NK-92 (cell line): ENCODE measurements around the gene CABP2.
"Not testable (repeated sequence)": the region's sequence is repeated elsewhere in the genome, so short reads cannot be mapped to it uniquely, and the experiment has no call there.

Source experiments
- DNase-seq: peaks from one replicate; lab custom pipeline; 2025; ENCODE audit not compliant: unreplicated experiment; lab: John Stamatoyannopoulos, UW

CABP2 gene

GRCh38 chr11:67477344-67478050 is 45.7 kb downstream of the CABP2 start:
- DNase-seq, result not testable (repeated sequence)

- not testable (repeated sequence) for DNase-seq
Observed at GRCh38 chr11:67476692-67477091, 46.6 kb downstream of the CABP2 start.

DNA sequence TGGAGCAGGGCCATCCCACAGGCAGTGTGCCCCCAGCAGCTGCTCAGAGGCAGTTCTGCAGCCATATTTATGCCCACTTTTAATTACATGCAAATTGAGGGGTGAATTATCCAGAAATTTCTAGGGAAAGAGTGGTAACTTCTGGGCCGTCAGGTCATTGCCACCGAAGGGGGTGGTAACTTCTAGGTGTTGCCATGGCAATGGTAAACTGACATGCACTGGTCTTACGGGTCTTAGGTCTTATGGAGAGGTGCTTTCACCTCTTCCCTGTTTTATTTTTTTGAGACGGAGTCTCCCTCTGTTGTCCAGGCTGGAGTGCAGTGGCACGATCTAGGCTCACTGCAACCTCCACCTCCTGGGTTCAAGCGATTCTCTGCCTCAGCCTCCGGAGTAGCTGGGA is 50.4 kb downstream of the CABP2 start:
- no peak for DNase-seq

DNA sequence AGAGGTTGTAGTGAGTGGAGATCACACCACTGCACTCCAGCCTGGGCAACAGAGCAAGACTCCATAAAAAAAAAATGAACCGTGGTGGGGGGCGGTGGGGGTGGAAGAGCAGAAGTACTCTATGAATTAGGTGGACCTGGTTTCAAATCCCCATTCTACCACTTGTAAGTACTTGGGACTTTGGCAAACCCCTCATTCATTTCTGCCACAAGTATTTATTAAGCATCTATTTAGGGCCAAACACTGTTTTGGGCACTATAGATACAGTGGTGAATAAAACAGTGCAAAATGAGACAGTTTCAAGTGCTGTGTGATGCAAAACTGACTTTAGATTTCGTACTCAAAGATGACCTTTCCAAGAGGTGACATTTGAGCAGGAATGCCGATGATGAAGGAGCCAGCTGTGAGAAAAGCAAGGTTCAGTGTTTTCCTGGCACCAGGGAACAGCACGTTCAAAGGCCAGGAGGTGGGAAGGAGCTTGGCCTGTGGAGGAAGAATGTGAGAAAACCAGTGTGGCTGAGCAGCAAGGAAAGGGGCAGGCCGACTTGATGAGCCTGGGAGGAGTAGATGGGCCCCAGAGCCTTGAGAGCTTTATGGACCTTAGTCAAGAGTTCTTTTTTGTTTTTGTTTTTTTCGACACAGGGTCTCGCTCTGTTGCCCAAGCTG is 52.8 kb downstream of the CABP2 start:
- DNase-seq, result no peak

DNA sequence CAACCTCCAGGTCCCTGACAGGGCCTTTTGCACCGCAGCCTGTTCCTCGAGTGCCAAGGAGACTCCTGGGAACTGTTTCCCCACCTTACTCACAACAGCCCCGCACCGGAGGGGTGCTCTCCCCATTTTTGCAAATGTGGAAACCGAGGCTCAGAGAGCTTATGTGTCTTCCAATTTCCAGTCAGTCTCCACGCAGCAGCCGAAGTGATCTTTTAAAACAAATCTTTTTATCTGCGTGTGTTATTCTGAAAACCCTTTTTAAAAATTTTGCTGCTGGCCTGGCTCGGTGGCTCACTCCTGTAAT is 53.8 kb downstream of the CABP2 start:
- DNase-seq, result no peak
